ENCODE measurements around the gene LIN54.

DNA sequence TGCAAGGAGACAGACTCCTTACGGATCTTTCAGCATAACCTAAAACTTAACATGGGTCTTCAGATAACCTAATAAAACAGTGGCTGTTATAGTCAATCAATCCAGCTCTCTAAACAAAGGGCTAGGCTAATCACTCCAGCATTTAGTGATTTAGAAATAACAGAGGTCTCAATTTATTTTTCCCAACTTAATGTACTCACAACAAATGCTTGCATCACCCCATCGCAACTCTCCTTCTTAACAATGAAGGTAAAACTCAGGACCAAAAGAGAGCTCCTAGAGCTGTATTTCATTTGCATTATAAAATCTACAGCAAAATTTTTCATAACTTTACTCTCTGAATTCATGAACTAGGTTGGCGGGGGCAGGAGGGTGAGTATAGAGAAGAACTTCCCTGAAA is 1.1 kb downstream of the LIN54 start:
- TF ChIP-seq, protein P1, sequence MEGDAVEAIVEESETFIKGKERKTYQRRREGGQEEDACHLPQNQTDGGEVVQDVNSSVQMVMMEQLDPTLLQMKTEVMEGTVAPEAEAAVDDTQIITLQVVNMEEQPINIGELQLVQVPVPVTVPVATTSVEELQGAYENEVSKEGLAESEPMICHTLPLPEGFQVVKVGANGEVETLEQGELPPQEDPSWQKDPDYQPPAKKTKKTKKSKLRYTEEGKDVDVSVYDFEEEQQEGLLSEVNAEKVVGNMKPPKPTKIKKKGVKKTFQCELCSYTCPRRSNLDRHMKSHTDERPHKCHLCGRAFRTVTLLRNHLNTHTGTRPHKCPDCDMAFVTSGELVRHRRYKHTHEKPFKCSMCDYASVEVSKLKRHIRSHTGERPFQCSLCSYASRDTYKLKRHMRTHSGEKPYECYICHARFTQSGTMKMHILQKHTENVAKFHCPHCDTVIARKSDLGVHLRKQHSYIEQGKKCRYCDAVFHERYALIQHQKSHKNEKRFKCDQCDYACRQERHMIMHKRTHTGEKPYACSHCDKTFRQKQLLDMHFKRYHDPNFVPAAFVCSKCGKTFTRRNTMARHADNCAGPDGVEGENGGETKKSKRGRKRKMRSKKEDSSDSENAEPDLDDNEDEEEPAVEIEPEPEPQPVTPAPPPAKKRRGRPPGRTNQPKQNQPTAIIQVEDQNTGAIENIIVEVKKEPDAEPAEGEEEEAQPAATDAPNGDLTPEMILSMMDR (conservative IDR thresholded peaks at IDR 0.05; ENCODE audit: low read length), result no peak
- TF ChIP-seq EZH2phosphoT487 (IDR thresholded peaks at IDR 0.05; ENCODE audit: borderline replicate concordance), result no peak
